HG03558 (cell line): ENCODE measurements around the gene SLCO4A1.

ENCODE experiments used
- ATAC-seq: cut with Tn5 transposase; IDR thresholded peaks from one replicate; pipeline ENCODE4 v1.9.1; 2021; ENCODE audit warnings: moderate number of reproducible peaks; ENCODE audit not compliant: unreplicated experiment; ENCODE audit errors: extremely low read depth

SLCO4A1 gene

GRCh38 chr20:62663145-62664018 is 21.1 kb downstream of the SLCO4A1 start:
- no peak for ATAC-seq

- no peak for ATAC-seq
These were observed 22.0 kb downstream of the SLCO4A1 start for GRCh38 chr20:62664019-62664971.

GRCh38 chr20:62665153-62665754 is 23.0 kb downstream of the SLCO4A1 start:
- no peak for ATAC-seq

- ATAC-seq: no peak
These were observed 23.8 kb downstream of the SLCO4A1 start for GRCh38 chr20:62665826-62666735.

GRCh38 chr20:62666736-62667529 is 24.6 kb downstream of the SLCO4A1 start:
- ATAC-seq: no peak

- ATAC-seq: no peak
These were observed 25.5 kb downstream of the SLCO4A1 start for GRCh38 chr20:62667530-62668440.

- ATAC-seq: no peak
These were observed 26.2 kb downstream of the SLCO4A1 start for GRCh38 chr20:62668441-62669027.

GRCh38 chr20:62669249-62669648 is 26.9 kb downstream of the SLCO4A1 start:
- ATAC-seq: no peak

- no peak for ATAC-seq
These were observed 27.9 kb downstream of the SLCO4A1 start for GRCh38 chr20:62670156-62670555.

GRCh38 chr20:62670998-62671397 is 28.7 kb downstream of the SLCO4A1 start:
- ATAC-seq: no peak

GRCh38 chr20:62671765-62672164 is 29.5 kb downstream of the SLCO4A1 start:
- ATAC-seq: no peak

- no peak for ATAC-seq
These were observed 32.1 kb downstream of the SLCO4A1 start for GRCh38 chr20:62674370-62674769.

GRCh38 chr20:62675156-62675876 is 33.0 kb downstream of the SLCO4A1 start:
- ATAC-seq: no peak

GRCh38 chr20:62675877-62676260 is 33.6 kb downstream of the SLCO4A1 start:
- ATAC-seq: no peak

GRCh38 chr20:62676976-62677375 is 34.7 kb downstream of the SLCO4A1 start:
- ATAC-seq: no peak

GRCh38 chr20:62677678-62678077 is 35.4 kb downstream of the SLCO4A1 start:
- no peak for ATAC-seq

- ATAC-seq: no peak
These were observed 36.2 kb downstream of the SLCO4A1 start for GRCh38 chr20:62678553-62678952.
